Frontal cortex (tissue), 4 donors: ENCODE data around the gene KHDC1L. TPM values are rescaled to one million over a fixed set of nuclear protein-coding genes. Genes with fewer than 3 reads are reported as not detected.
"Not testable (repeated sequence)": the region's sequence is repeated elsewhere in the genome, so short reads cannot be mapped to it uniquely, and the experiment has no call there.

Experiments
- DNase-seq, 2 donors: peaks; one replicate each; pipeline ENCODE4 v3.0.0; 2012; ENCODE audit warnings: low spot score in 2 of 2
- FAIRE-seq: peaks from 2 replicates; lab custom pipeline; 2012; peaks lifted over from hg19 to GRCh38; lab: Jason Lieb, UNC
- total RNA-seq: library from RNA; depleted of rRNA; stranded (reverse); fragments of >200 nt; gene quantifications from one replicate; pipeline ENCODE4 v1.2.3, GENCODE V29; 2014
- donor health status: control.
- donor health status: control.
- donor health status: control.

Gene KHDC1L
- total RNA-seq, 1 donor from 2014 or later: 1.2 TPM

DNA sequence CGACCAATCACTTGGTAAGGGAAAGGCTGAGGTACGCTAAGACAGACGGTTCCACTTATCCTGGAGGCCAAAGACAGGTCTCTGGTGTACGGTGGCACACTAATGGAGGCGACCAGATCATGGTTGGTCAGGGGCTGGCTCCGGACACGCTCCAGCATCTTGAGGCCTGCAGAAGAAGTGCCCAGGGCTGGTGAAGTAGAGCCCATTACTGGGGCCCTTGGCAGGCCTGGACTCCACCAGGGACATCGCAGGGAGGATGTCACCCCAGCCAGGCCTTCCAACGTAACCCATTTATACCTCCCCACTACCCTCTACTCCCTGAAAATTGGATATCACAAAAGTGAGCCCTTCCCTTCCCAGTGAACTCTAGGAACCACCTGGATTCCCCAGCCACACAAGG lies 16.2 kb downstream of the KHDC1L start:
- FAIRE-seq: no peak
- DNase-seq: no peak

DNA sequence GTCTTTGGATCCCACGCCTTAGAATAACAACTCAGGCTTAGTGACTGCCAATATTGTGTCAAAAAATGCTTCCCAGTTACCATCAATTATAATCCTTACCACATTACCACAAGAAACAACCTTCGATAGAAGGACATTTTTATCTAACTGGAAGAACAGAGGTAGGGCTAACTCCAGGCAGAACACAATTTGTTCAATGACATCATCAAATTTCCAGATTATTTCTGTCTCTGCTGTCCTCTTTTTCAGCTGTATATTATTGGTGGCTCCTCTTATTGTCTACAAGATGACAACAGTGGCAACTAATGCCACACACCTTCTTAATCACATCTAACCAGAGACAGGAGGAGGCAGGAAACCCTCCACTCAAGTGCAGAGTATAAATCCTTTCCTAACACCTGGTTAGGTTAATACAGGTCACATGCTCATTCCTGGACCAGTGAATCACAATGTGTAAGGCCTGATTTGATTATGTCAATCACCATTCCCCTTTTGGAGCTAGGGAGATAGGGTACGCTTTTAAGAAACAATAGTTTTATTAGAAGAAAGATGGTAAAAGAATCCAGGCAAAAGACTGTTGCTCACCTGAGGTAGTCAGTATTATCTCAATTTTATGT lies 18.0 kb downstream of the KHDC1L start:
- FAIRE-seq (no peak), DNase-seq (no peak)

DNA sequence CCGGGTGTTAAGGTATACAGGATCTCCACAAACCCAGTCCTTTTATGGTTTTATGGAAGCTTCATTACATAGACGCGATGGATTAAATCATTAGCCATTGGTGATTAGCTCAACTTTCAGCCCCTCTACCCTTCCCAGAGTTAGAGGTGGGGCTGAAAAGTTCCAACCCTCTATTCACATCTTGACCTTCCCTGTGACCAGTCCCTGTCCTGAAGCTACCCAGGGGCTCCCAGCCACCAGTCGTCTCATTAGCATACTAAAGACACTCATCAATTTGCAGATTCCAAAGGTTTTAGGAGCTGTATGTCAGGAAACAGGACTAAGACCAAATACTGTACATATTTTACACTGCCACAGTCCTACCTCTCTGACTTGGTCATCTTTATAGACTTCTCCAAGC lies 21.0 kb downstream of the KHDC1L start:
- FAIRE-seq (no peak), DNase-seq (no peak)

DNA sequence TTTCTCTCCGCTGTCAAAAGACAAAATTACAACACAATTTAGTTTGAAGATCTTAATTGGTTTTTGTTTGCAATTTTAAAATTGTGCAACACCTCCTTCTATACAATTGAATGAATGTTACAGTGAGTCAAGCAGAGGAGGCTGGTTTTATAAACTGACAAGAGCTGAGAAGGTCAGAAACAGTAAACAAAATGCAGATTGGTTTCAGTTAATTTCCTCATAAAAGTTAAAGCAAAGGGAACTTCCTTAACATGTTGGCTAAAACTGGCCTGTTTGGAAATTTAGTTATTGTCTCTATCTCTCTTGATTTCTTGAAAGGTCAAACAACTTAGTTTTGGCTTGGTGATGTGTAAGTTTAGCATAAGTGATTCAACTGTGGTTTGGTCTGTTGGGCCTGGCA lies 22.2 kb downstream of the KHDC1L start:
- FAIRE-seq: no peak
- DNase-seq: no peak

DNA sequence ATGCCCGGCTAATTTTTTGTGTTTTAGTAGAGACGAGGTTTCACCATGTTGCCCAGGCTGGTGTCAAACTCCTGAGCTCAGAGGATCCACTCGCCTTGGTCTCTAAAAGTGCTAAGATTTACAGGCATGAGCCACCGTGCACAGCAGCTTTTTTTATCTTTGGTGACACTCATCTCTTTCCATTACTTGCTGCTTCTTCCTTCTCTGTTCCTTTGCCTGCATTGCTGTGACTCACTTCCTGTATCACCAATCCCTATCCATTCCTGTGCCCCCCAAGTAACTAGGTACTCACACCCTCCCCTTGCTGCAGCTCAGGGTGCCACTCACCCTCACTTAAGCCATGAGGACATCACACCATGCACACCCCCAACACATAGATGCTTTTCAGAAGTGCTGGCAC lies 24.6 kb downstream of the KHDC1L start:
- DNase-seq (no peak), FAIRE-seq (no peak)

DNA sequence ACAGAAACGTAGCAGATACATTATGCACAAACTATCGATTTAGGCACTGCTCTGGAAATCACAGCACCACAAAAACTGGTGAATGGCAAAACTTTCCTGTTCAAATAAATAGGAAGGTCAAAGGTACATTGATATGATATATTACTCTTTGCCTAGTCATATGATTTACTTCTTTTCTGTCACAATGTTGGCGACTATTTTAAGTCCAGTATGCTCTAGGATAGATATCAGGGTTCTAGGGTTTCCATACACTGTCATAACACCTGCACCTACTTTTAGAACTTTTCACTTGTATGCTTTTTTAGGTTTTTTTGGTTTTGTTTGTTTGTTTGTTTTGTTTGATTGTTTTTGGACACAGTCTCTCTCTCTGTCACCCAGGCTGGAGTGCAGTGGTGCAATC lies 25.0 kb downstream of the KHDC1L start:
- DNase-seq (no peak), FAIRE-seq (no peak)

DNA sequence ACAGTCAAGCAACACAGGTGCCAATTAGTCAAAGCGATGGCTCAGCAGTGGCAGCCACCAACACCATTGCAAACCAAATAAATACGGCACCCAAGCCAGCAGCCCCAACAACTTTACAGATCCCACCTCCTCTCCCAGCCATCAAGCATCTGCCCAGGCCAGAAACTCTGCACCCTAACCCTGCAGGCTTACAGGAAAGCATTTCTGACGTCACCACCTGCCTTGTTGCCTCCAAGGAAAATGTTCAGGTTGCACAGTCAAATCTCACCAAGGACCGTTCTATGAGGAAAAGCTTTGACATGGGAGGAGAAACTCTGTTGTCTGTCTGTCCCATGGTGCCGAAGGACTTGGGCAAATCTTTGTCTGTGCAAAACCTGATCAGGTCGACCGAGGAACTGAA lies 30.6 kb downstream of the KHDC1L start:
- no peak for FAIRE-seq
- DNase-seq: no peak

DNA sequence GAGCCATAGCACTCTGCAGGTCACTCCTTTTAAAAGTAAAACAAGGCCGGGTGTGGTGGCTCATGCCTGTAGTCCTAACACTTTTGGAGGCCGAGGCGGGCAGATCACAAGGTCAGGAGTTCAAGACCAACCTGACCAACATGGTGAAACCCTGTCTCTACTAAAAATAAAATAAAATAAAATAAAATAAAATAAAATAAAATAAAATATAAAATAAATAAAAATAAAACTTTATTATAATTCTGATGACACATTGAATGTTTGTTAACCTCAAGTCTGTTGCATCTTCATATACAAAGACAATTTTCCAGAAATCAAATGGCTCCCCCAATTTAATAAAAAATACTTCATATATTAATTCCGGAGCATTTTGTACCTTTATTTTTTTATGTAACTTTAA lies 32.0 kb downstream of the KHDC1L start:
- peak; percentile 39 for FAIRE-seq
- DNase-seq: not testable (repeated sequence)

DNA sequence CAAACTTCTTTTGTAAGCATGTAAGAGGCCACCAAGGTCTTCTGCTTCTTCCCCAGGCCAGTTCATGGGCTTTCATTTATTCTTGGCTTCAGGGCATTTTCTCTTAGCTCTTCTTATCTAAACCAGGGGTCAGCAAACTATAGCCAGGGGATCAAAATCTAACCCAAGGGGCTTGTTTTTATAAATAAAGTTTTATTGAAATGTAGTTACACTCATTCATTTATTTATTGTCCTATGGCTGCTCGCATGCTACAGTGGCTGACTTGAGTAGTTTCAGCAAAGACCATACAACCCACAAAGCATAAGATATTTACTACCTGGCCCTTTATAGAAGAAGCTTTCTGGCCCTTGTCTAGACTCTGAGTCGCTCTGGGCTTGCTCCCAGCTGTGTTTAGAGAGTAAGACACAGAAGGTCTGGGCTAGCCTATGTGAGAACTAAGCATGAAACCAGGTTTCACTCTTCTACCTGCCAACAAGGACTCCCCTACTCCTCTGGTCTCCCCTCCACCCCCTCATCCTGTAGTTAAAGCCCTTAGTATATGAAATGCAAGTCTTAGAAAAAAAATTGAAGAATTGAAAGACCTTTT lies 43.2 kb downstream of the KHDC1L start:
- no peak for DNase-seq
- no peak for FAIRE-seq

DNA sequence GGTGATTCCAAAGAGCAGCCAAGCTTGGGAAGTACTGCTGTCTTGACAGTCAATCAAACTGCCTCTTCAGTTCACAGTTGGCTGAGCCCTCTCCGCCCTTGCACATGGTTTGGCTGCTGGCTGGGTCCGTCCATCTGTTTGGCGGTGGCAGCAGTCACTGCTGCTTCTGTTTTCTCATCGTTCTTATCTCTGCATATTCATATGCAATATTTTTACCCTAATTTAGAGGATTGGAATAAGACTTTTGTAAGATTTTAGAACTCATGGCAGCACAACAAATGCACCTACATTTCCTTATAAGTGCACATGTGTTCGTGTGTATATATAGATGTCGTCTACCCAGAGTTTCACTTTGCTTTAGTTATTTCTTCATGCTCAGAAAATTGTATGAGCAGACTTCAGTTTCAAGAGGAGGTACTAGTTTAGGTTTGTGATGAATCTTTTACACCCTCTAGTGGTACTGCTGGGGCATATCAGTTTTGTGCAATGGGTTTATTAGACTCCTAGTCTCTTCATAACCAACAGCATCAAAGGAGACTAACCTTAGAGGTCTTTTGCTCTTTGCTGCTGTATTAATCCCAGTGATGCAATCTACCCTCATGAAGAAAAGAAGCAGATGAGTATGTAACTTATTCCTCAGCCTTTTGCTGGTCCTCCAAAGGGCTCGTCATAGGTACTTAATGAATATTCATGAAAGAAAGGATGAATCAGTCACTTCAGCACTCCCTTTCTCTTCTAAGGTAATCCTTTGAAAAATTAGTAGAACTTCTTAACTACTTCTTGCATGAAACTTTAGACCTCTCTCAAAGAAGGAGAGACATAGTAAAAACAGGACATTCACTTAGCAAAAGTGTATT lies 44.3 kb downstream of the KHDC1L start:
- DNase-seq (peak in 1 of 2 donors; percentile 23), FAIRE-seq (peak; percentile 51)

DNA sequence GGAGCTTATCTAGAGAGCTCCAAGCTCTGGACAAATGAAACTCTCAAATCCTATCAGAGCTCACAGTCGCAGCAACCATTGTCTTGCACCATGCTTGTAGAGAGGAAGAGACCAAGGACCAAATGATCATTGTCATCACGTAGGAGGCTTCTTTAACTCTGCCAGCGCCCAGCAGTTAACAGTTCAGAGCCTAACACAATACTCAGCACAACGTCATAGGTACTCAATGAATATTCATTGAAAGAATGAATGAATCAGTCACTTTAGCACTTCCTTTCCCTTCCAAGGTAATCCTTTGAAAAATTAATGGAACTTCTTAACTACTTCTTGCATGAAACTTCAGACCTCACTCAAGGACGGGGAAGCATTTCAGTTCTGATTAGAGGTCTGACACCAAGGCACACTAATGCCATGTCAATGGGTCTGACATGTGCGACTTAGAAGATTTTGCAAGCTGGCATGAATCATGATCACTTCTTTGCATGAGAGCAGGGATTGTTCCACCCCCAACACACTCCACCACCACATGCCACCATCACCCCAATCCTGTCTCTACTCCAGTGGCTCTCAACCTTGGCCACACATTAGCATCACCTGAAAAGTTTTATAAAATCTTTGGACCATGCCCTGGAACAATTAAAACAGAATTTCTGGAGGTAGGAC lies 45.1 kb downstream of the KHDC1L start:
- DNase-seq: no peak
- FAIRE-seq: no peak

DNA sequence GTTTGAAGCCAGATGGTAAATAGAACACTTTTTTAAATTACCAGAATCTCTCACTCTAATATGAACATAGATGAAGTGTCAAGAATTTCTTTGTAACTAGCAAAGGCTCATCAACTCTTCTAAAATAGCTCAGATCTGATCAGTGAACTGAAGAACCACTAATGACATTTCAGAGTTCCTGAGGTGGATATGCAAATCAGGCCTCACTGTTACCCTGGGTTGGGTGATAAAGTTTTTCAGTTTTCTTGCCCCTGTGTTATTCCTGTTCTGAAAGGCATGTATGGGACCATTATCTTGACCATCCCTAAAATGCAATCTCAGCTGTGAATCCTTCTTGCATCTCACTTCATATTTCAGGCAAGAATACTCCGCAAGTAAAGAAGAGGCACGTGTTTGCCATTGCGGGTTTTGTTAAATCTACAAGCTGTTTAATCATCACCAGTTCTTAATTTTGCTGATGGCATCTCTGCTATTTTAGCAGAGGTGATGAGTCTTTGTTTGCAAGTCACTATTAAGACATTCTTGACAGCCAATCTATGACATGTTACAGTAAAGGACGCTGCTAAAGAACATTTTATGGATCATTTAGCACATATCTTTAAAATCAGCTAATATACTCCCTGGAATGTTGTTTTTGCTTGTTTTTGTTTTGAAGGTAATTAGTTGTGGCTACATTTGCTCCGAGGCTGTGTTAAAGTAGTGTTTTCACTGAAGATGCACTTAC lies 47.9 kb downstream of the KHDC1L start:
- no peak for FAIRE-seq
- no peak for DNase-seq

DNA sequence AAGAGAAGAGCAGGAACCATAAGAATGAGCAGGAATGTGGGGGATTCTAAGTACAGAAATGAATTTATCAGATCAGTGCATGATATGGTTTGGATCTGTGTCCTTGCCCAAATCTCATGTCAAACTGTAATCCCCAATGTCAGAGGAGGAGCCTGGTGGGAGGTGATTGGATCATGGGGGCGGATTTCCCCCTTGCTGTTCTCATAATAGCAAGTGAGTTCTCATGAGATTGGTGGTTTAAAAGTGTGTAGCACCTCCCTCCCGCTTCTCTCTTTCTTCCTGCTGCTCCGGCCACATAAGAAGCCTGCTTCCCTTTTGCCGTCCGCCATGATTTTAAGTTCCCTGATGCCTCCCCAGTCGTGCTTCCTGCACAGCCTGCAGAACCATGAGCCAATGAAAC lies 49.2 kb downstream of the KHDC1L start:
- no peak for DNase-seq
- FAIRE-seq: no peak

DNA sequence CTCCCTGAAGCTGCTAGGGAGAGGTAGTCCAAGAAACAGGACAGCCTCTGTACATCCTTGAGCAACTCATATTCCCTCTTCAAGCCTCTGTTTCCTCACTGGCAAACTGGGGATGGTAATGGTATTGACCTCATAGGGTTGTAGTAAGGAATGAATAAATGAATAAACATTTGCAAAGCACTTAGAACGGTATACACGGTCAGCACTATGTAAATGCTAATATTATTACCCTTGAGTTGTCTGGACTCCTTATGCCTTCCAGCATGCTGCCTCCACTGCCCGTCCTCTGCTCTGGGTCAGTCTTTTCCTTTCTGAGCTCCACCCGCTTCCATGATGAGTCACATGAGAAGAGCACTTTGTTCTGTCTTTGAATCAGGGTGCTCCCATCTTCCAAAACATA lies 50.6 kb downstream of the KHDC1L start:
- FAIRE-seq (no peak), DNase-seq (no peak)

Other genes with a start within 250 kb of the KHDC1L start
- 2.9 TPM for gene KHDC1, start 37.7 kb upstream of the KHDC1L start, total RNA-seq
- not detected for gene DPPA5, start 128.8 kb upstream of the KHDC1L start, total RNA-seq
- gene KHDC3L, start 137.2 kb upstream of the KHDC1L start, total RNA-seq: 0.41 TPM
- gene OOEP, start 144.4 kb upstream of the KHDC1L start, total RNA-seq: not detected
- gene DDX43, start 169.3 kb upstream of the KHDC1L start, total RNA-seq: 0.41 TPM
- 1.2 TPM for gene CGAS, start 226.8 kb upstream of the KHDC1L start, total RNA-seq
- gene MTO1, start 236.2 kb upstream of the KHDC1L start, total RNA-seq: 19.6 TPM